Memory B cell (primary cell): ENCODE results near the gene SLC30A3.
A peak's percentile ranks its signal among the peaks of the same experiment; 100 is the strongest.

Experiments
- ATAC-seq: fragments of 150-1000 bp; cut with Tn5 transposase; 2 replicates; pipeline ENCODE4 v1.10.0; 2021; ENCODE audit warnings: low read depth, mild to moderate bottlenecking, moderate library complexity
- DNase-seq, 2 donors: peaks; one replicate each; pipeline ENCODE4 v3.0.0; 2022; ENCODE audit warnings: low spot score in 2 of 2
- H3K27ac Mint-ChIP-seq: one replicate; pipeline ENCODE4 v1.8.0; 2022; ENCODE audit warnings: mild to moderate bottlenecking, moderate library complexity, mixed read lengths
- H3K27me3 Mint-ChIP-seq: one replicate; pipeline ENCODE4 v1.8.0; 2022; ENCODE audit warnings: mixed read lengths
- H3K36me3 Mint-ChIP-seq: one replicate; pipeline ENCODE4 v1.8.0; 2022; ENCODE audit warnings: mild to moderate bottlenecking, mixed read lengths
- H3K4me1 Mint-ChIP-seq: one replicate; pipeline ENCODE4 v1.8.0; 2022; ENCODE audit warnings: mixed read lengths
- H3K4me3 Mint-ChIP-seq: one replicate; pipeline ENCODE4 v1.8.0; 2022; ENCODE audit warnings: mild to moderate bottlenecking, moderate library complexity, mixed read lengths
- H3K9me3 Mint-ChIP-seq: one replicate; pipeline ENCODE4 v1.8.0; 2022; ENCODE audit warnings: mixed read lengths

The SLC30A3 gene

DNA sequence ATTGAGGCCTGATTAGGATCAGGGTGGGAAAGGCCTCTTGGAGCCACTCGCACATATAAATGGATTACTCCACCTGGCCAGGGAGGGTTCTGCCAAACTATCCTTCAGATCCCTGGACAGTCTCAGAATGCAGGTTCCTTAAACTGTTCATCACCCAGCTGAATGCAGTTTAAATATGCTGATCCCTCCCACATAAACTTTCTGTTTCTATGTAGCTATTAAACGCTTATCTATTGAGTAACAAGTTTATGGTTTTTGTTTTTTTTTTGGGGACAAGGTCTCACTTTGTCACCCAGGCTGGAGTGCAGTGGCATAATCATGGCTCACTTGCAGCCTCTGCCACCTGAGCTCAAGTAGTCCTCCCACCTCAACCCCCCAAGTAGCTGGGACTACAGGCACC is 43.8 kb downstream of the SLC30A3 start:
- no peak overlapping the region for H3K27ac Mint-ChIP-seq
- ATAC-seq: no peak
- no peaks in the 10 kb centered on the region for H3K27me3 Mint-ChIP-seq

DNA sequence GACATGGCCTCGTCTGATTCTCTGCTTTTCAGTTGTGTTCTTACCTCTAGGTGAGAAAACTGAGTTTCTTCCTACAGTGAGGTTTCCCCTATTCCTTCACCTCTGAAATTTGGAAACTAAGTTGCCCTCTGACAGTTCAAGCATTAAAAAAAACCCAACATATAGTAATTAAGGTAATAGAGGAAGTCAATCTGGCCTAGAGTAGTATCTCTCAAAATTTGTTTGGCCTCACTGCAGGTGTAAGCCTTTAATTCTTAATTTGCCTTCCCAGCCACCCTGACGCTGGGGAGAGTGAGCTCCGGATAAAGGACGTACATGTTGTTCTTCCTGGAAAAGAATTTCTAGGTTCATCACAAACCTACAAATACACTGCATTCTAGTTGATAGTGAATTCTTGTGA is 44.2 kb downstream of the SLC30A3 start:
- H3K36me3 Mint-ChIP-seq: peaks cover 21% of the 10 kb centered on the region
- ATAC-seq (no peak), DNase-seq (no peak)
- peak overlapping the region; percentile 99 for H3K4me3 Mint-ChIP-seq
- H3K27ac Mint-ChIP-seq: peak overlapping the region; percentile 88
- H3K9me3 Mint-ChIP-seq: no peaks in the 10 kb centered on the region
- H3K27me3 Mint-ChIP-seq: no peaks in the 10 kb centered on the region
- peaks cover 28% of the 10 kb centered on the region for H3K4me1 Mint-ChIP-seq

More for the DNA sequence above, 43.8 kb downstream of the SLC30A3 start:
- no peak for DNase-seq
- Mint-ChIP-seq H3K4me3 (no peak overlapping the region), H3K4me1 (peaks cover 27% of the 10 kb centered on the region), H3K36me3 (peaks cover 21% of the 10 kb centered on the region), H3K9me3 (no peaks in the 10 kb centered on the region)

GRCh38 chr2:27217173-27218121 is 45.4 kb downstream of the SLC30A3 start, which contains the start of gene CAD:
Gene CAD (plus strand): TSS chr2:27217369. CDS start chr2:27217552, 183 bp downstream.
- Mint-ChIP-seq H3K4me1 (peaks cover 35% of the 10 kb centered on the region), H3K9me3 (no peaks in the 10 kb centered on the region), H3K4me3 (peak within 1 kb of the TSS; percentile 99), H3K27me3 (no peaks in the 10 kb centered on the region), H3K36me3 (peaks cover 14% of the 10 kb centered on the region), H3K27ac (peak within 1 kb of the TSS; percentile 88)
- DNase-seq (peak; percentile 74 to 76), ATAC-seq (peak; percentile 71)

- Mint-ChIP-seq H3K27me3 (no peaks in the 10 kb centered on the region), H3K27ac (peak overlapping the region; percentile 88), H3K9me3 (no peaks in the 10 kb centered on the region), H3K36me3 (peaks cover 11% of the 10 kb centered on the region), H3K4me1 (peaks cover 35% of the 10 kb centered on the region), H3K4me3 (peak overlapping the region; percentile 99)
- no peak for DNase-seq
- no peak for ATAC-seq
These were observed 46.3 kb downstream of the SLC30A3 start for GRCh38 chr2:27216416-27217137.

- Mint-ChIP-seq H3K36me3 (peaks cover 3% of the 10 kb centered on the region), H3K27me3 (no peaks in the 10 kb centered on the region), H3K27ac (no peak overlapping the region), H3K4me1 (peaks cover 38% of the 10 kb centered on the region), H3K9me3 (no peaks in the 10 kb centered on the region), H3K4me3 (no peak overlapping the region)
- ATAC-seq: no peak
- DNase-seq: no peak
These were observed 47.9 kb downstream of the SLC30A3 start for GRCh38 chr2:27214941-27215340.

DNA sequence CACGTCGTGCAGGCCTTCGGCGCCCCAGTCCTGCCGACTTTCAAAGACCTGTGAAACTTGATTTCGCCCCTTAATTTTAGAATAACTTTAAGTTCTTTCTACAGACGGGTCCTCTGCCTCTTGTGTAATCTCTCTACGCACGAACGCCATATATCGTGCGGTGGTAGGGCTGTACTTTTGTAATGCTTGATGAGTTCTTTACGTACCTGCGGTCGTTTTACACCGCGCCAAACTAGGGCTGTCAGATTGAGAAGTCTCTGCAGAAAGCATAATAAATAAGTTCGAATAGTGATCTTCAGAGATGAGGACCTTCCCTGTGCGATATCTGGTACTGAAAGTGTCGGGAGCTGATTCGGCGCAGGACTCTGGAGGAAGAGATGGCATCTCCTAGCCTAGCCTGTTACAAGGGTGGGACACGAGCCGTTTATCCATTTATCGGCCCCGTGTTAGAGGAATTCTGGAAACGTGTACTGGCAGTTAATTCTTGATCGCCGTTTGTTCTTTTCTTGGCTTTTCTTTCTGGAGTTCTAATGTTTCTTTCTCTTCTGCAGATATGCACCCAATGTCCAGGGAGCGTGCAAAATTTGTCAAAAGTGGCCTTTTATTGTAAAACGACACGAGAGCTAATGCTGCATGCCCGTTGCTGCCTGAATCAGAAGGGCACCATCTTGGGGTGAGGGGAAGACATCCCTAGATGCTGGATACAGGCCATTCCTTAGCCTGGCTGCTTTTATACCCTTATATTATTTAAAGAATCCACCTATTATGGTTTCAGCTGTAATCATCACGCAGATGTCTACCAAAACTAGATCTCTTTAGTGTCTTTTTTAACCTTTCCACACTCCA is 50.0 kb downstream of the SLC30A3 start:
- H3K4me1 Mint-ChIP-seq: peaks cover 34% of the 10 kb centered on the region
- H3K4me3 Mint-ChIP-seq: peak overlapping the region; percentile 99
- peaks cover 2% of the 10 kb centered on the region for H3K36me3 Mint-ChIP-seq
- H3K9me3 Mint-ChIP-seq: no peaks in the 10 kb centered on the region
- no peaks in the 10 kb centered on the region for H3K27me3 Mint-ChIP-seq
- peak overlapping the region; percentile 100 for H3K27ac Mint-ChIP-seq
- DNase-seq: peak in 1 of 2 donors; percentile 70
- ATAC-seq: peak; percentile 64

GRCh38 chr2:27211943-27212625 is 50.8 kb downstream of the SLC30A3 start, which contains the start of the genes ATRAID and SLC5A6:
Gene ATRAID (plus strand): TSS chr2:27212041. CDS start chr2:27212369, 328 bp downstream.
Gene SLC5A6 (minus strand): TSS chr2:27212268. CDS start chr2:27207650, 4,618 bp downstream.
- Mint-ChIP-seq H3K27ac (peak within 1 kb of the TSS; percentile 100), H3K27me3 (no peaks in the 10 kb centered on the region), H3K4me1 (peaks cover 28% of the 10 kb centered on the region), H3K4me3 (peak within 1 kb of the TSS; percentile 99), H3K36me3 (peaks cover 3% of the 10 kb centered on the region), H3K9me3 (no peaks in the 10 kb centered on the region)
- ATAC-seq: peak; percentile 83
- peak; percentile 91 to 94 for DNase-seq

GRCh38 chr2:27211241-27211942 is 51.5 kb downstream of the SLC30A3 start:
- DNase-seq (no peak), ATAC-seq (no peak)
- peak overlapping the region; percentile 99 for H3K4me3 Mint-ChIP-seq
- peaks cover 23% of the 10 kb centered on the region for H3K4me1 Mint-ChIP-seq
- H3K36me3 Mint-ChIP-seq: peaks cover 9% of the 10 kb centered on the region
- H3K27ac Mint-ChIP-seq: peak overlapping the region; percentile 100
- no peaks in the 10 kb centered on the region for H3K9me3 Mint-ChIP-seq
- no peaks in the 10 kb centered on the region for H3K27me3 Mint-ChIP-seq

DNA sequence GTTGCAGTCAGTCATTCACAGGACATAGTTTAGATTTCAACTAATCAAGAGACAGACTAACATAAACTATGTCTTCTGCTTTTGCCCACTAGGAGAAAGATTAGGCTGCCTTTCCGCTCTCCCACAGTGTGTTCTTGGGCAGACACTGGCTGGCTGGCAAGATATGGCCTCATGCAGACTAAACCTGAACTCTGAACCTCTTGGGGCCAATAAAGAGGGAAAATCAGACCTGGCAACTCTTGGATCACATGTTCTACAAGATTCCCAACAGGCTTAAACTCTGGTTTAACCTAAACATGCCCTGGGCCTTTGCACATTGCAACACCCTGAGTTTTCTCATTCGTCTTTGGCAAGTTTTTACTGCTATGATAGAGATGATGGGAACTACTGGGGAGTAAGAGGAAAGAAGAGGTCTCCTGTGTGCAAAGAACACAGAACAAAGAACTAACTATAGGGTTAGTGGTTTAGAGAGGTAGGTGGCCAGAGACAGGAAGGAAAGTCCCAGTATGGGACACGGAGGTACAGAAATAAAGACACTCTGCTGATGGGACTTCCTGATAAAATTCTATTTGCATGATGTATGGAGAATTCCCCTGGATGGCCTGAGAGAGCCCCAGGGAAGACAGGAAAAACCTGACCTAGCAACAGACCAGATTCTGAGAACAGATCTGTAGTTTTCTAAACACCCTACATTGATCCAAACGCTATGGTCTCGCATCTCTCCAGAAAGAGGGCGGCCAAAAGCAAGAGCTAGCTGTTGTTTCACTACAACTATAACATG is 53.0 kb downstream of the SLC30A3 start:
- ATAC-seq (no peak), DNase-seq (no peak)
- H3K27me3 Mint-ChIP-seq: no peaks in the 10 kb centered on the region
- no peaks in the 10 kb centered on the region for H3K9me3 Mint-ChIP-seq
- peaks cover 14% of the 10 kb centered on the region for H3K36me3 Mint-ChIP-seq
- peak overlapping the region; percentile 11 for H3K4me3 Mint-ChIP-seq
- H3K27ac Mint-ChIP-seq: no peak overlapping the region
- peaks cover 20% of the 10 kb centered on the region for H3K4me1 Mint-ChIP-seq

DNA sequence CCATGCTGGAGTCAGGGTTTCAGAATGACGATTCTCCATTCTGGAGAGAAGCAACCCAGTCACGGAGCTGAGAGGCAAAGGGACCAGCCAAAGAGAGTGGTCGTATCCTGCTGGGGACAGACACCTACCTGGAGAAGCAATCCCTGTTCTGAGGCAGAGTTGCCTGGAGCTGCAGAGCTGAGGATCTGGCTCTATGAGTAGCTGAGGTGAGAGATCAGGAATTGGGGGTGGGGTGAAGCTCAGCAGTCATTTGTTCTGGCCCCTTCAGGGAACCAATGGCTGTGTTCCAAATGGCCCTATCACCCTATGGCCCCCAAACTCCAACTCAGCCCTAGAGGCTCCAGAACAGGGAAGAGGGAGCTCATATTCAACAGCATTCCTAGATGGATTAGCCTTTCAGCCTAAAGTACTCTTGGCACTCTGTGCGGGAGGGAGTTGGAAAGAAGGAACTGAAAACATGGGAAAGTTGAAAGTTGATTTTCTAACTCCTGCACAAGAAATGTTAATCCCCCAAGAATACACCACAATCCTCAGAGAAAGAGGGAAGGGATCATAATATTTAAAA is 54.3 kb downstream of the SLC30A3 start:
- Mint-ChIP-seq H3K27me3 (no peaks in the 10 kb centered on the region), H3K27ac (no peak overlapping the region), H3K4me1 (peaks cover 18% of the 10 kb centered on the region), H3K4me3 (no peak overlapping the region), H3K36me3 (peaks cover 19% of the 10 kb centered on the region), H3K9me3 (no peaks in the 10 kb centered on the region)
- ATAC-seq: no peak
- no peak for DNase-seq

GRCh38 chr2:27206346-27206745 is 56.5 kb downstream of the SLC30A3 start:
- no peak overlapping the region for H3K4me3 Mint-ChIP-seq
- DNase-seq: no peak
- peaks cover 30% of the 10 kb centered on the region for H3K36me3 Mint-ChIP-seq
- no peak overlapping the region for H3K27ac Mint-ChIP-seq
- no peaks in the 10 kb centered on the region for H3K9me3 Mint-ChIP-seq
- ATAC-seq: no peak
- H3K4me1 Mint-ChIP-seq: peaks cover 12% of the 10 kb centered on the region
- no peaks in the 10 kb centered on the region for H3K27me3 Mint-ChIP-seq

DNA sequence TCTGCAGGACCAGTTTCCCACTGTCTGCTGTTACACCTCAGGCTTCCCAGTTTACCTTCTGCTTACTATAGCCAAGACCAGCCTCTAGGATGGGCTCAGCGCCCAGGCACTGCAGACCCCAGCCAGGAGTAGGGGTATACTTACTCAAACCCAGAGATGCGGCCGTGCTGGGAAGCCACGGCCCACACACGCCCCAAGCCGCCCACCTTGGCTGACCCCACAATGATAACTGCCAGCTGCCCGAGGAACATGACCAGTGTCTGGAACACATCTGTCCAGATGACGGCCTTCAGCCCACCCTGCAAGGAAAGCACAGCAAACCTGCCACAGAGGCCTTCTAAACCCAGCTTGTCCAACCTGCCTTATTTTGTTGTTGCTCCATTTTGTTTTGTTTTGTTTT is 57.6 kb downstream of the SLC30A3 start:
- Mint-ChIP-seq H3K36me3 (peaks cover 35% of the 10 kb centered on the region), H3K4me1 (peaks cover 9% of the 10 kb centered on the region), H3K27ac (no peak overlapping the region), H3K9me3 (no peaks in the 10 kb centered on the region), H3K27me3 (no peaks in the 10 kb centered on the region), H3K4me3 (no peak overlapping the region)
- no peak for DNase-seq
- no peak for ATAC-seq
